NCI-H2081 (cell line): ENCODE measurements around the gene TFB2M.

Experiments used
- DNase-seq, 2 experiments: peaks; one replicate each; lab custom pipeline; 2025; lab: John Stamatoyannopoulos, UW

Gene TFB2M

GRCh38 chr1:246512635-246513034 is 53.4 kb downstream of the TFB2M start:
- no peak for DNase-seq

GRCh38 chr1:246512230-246512629 is 53.8 kb downstream of the TFB2M start:
- no peak for DNase-seq

- no peak for DNase-seq
These were observed 54.9 kb downstream of the TFB2M start for GRCh38 chr1:246511203-246511602.

GRCh38 chr1:246510147-246511030 is 55.7 kb downstream of the TFB2M start:
- no peak for DNase-seq

GRCh38 chr1:246508897-246509688 is 57.0 kb downstream of the TFB2M start:
- no peak for DNase-seq

- peak; percentile 87 to 88 for DNase-seq
These were observed 59.2 kb downstream of the TFB2M start, which contains the start of gene SMYD3 for GRCh38 chr1:246506674-246507481. Gene SMYD3, minus strand, starts transcription at chr1:246507279.

GRCh38 chr1:246506367-246506673 is 59.7 kb downstream of the TFB2M start:
- DNase-seq = no peak

GRCh38 chr1:246503341-246503740 is 62.7 kb downstream of the TFB2M start:
- DNase-seq = peak in 1 of 2 experiments; percentile 7

GRCh38 chr1:246497331-246497915 is 68.6 kb downstream of the TFB2M start:
- peak; percentile 71 to 74 for DNase-seq

- DNase-seq = peak; percentile 76 to 79
These were observed 73.3 kb downstream of the TFB2M start for GRCh38 chr1:246492611-246493245.

GRCh38 chr1:246491551-246492053 is 74.5 kb downstream of the TFB2M start:
- no peak for DNase-seq
